Ovary (tissue), 9 donors: ENCODE measurements around the gene PFKFB2. TPM values are rescaled to one million over a fixed set of nuclear protein-coding genes. Genes with fewer than 3 reads are reported as not detected.

Source experiments
- DNase-seq, 5 donors: peaks; one replicate each; pipeline ENCODE4 v3.0.0-alpha.2; 2019 to 2020
- H3K27ac ChIP-seq, 2 donors: fragments of 200-600 bp; one replicate each; pipeline versions ENCODE4 v1.5.1 to v1.8.0; 2019 to 2022
- H3K27me3 ChIP-seq: fragments of 200-600 bp; one replicate; pipeline ENCODE4 v1.8.0; 2022
- H3K36me3 ChIP-seq: fragments of 200-600 bp; sonication (generic); one replicate; pipeline ENCODE4 v1.5.1; 2019
- H3K4me1 ChIP-seq: one replicate; pipeline ENCODE4 v1.8.1; 2013; ENCODE audit warnings: mild to moderate bottlenecking, moderate library complexity; ENCODE audit not compliant: insufficient read depth
- H3K4me3 ChIP-seq: fragments of 200-600 bp; sonication (generic); one replicate; pipeline ENCODE4 v1.5.1; 2017
- H3K9me3 ChIP-seq, 2 donors: fragments of 200-600 bp in 1 of 2; sonication (generic) in 1 of 2; one replicate each; pipeline versions ENCODE4 v1.5.1 to v1.8.1; 2013 to 2019; ENCODE audit warnings: mild to moderate bottlenecking in 1 of 2, moderate library complexity in 1 of 2
- EP300 ChIP-seq: sonication (generic); formaldehyde crosslinking; IDR thresholded peaks from one replicate; pipeline ENCODE4 v1.6.1; 2017; ENCODE audit warnings: antibody characterized with exemption
- POLR2A ChIP-seq: fragments of 450-650 bp; IDR thresholded peaks from one replicate; pipeline ENCODE4 v1.6.1; 2017; ENCODE audit warnings: antibody characterized with exemption, mild to moderate bottlenecking, moderate library complexity
- WGBS, 3 donors: extraction: QIAGEN DNeasy Blood & Tissue Kit in 1 of 3; methylation state at CpG; one replicate each; pipeline versions ENCODE4 v1.1.5 to v1.1.7; 2013 to 2017; 5-methylcytosine and 5-hydroxymethylcytosine counted together
- intact Hi-C, 4 donors: fragments of 100-400 bp; cut with DNase I; formaldehyde crosslinking; loops; one replicate each; pipeline versions ENCODE4 v1.11.0 to v1.15.1; 2022 to 2023
- polyA plus RNA-seq, 2 donors: library from polyadenylated mRNA; stranded (reverse); fragments of 200-250 nt in 1 of 2; fragments of 350-450 nt in 1 of 2; fragmentation: Illumina TruSeq in 1 of 2; extraction: RNeasy Lipid Tissue Mini Kit (QIAGEN cat#74804) in 1 of 2; gene quantifications; one replicate each; pipeline ENCODE4 v1.2.3, GENCODE V29; 2013 to 2014
- total RNA-seq, 7 donors: library from RNA; depleted of rRNA in 2 of 7; stranded (reverse); fragments of >200 nt in 2 of 7; fragmentation: NEBNext Ultra II Directional in 3 of 7; extraction: Animal tissue kit (Norgen Biotek cat#: 25700) in 3 of 7; gene quantifications; one replicate each; pipeline versions ENCODE4 v1.1.0 to v1.2.4, GENCODE V29; 2016 to 2023
- TF ChIP-seq, protein P1 (sequence below), 3 donors: fragments of 450-650 bp in 2 of 3; fragments of 200-600 bp in 1 of 3; IDR thresholded peaks; one replicate each; pipeline versions ENCODE4 v1.5.1 to v1.8.0; 2016 to 2022; ENCODE audit warnings: antibody characterized with exemption in 3 of 3, mild to moderate bottlenecking in 1 of 3
- donor health status: DM: no; HTN: no; CAD: no; lungs with moderate emphysema.
- donor health status: DM: no; HTN: no; CAD: no.
- donor health status: Bipolar disorder and iron deficiency.
- donor health status: DM: yes; HTN: yes; CAD: no.
- donor health status: DM: no; HTN: no; CAD: no.
- donor health status: DM: yes; HTN: yes; CAD: no.

The PFKFB2 gene
- total and polyA plus RNA-seq, 9 donors, result 3.0 to 11.4 (median 7.7) TPM

DNA sequence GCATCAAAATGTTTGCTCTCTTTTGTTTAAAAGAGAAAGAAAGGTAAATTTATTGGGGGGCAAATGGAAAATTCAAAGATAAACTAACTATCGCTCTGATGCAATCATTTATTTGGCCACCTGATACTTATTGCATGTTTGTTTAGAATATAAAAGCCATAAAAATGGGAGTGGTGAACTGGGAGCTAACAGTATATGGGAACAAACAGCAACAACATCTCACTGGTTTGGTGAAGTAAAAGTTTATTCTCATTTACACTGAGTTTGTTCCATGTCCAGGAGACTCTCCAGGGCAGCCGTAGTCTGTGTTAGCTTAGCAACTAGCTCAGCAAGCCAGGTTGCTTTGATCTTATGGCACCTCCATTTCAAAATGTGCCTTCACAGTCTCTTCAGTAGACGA, 71.3 kb downstream of the PFKFB2 start:
- intact Hi-C loops, result no loop called here
- Histone ChIP-seq H3K4me1 (no peaks in the 10 kb centered on the region), H3K27me3 (no peaks in the 10 kb centered on the region), H3K4me3 (no peak overlapping the region), H3K9me3 (peaks cover 0 to 9% of the 10 kb centered on the region in 2 donors), H3K27ac (no peak overlapping the region), H3K36me3 (no peaks in the 10 kb centered on the region)
- no peak for DNase-seq
- TF ChIP-seq EP300, result no peak
- no peak for TF ChIP-seq POLR2A
- TF ChIP-seq, protein P1, sequence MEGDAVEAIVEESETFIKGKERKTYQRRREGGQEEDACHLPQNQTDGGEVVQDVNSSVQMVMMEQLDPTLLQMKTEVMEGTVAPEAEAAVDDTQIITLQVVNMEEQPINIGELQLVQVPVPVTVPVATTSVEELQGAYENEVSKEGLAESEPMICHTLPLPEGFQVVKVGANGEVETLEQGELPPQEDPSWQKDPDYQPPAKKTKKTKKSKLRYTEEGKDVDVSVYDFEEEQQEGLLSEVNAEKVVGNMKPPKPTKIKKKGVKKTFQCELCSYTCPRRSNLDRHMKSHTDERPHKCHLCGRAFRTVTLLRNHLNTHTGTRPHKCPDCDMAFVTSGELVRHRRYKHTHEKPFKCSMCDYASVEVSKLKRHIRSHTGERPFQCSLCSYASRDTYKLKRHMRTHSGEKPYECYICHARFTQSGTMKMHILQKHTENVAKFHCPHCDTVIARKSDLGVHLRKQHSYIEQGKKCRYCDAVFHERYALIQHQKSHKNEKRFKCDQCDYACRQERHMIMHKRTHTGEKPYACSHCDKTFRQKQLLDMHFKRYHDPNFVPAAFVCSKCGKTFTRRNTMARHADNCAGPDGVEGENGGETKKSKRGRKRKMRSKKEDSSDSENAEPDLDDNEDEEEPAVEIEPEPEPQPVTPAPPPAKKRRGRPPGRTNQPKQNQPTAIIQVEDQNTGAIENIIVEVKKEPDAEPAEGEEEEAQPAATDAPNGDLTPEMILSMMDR (IDR thresholded peaks at IDR 0.05), result no peak
- WGBS, 3 donors, result 87 to 96% (median 96%) methylated on average over 3 of the region's 3 CpGs

DNA sequence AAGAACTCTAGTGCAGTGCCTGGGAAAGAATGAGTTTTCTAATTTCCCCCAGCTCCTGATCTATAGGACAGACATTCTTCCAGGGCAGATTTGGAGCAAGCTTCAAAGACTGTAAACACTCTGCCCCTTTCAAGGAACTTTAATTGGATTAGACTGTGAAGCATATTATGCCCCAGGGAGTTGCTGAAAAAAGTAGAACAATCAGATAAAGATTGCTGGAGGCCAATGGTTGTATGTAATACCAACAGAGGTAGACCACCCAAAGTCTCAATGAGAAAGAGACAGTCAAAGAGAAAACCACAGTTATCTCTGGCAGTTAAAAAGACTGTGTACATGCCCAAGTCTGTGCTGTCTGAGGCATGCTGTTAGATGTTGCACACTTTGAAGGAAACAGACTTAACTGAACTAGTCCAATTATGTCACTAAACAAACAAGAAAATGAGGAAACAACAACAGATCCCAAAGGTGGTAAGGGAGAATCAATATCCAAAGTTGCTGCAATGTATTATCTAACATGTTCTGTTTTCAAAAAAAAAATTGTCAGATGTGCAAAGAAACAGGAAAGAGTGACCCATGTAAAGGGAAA, 75.4 kb downstream of the PFKFB2 start:
- Histone ChIP-seq H3K27me3 (no peaks in the 10 kb centered on the region), H3K4me1 (no peaks in the 10 kb centered on the region), H3K36me3 (no peaks in the 10 kb centered on the region), H3K4me3 (no peak overlapping the region), H3K9me3 (peaks cover 0 to 9% of the 10 kb centered on the region in 2 donors), H3K27ac (no peak overlapping the region)
- TF ChIP-seq POLR2A (no peak), EP300 (no peak)
- TF ChIP-seq, protein P1 (IDR thresholded peaks at IDR 0.05), result no peak
- no peak for DNase-seq
- intact Hi-C loops, result no loop called here

DNA sequence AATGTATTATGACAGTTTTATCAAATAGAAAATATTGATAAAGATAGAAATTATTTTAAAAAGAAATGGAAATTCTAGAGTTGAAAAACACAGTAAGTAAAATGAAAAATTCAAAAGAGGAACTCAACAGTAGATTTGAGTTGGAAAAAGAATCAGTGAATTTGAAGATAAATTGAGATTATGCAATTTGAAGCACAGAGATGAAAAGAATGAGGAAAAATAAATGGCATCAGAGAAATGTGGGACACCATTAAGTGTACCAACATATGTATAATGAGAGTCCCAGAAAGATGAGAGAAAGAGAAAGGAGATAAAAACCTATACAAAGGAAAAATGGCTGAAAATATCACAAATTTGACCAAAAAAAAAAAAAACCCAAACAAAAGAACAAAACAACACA, 76.0 kb downstream of the PFKFB2 start:
- no peak overlapping the region for H3K4me3 ChIP-seq
- peaks cover 0 to 9% of the 10 kb centered on the region in 2 donors for H3K9me3 ChIP-seq
- H3K4me1 ChIP-seq, result no peaks in the 10 kb centered on the region
- DNase-seq, result no peak
- H3K36me3 ChIP-seq, result no peaks in the 10 kb centered on the region
- no peak overlapping the region for H3K27ac ChIP-seq
- intact Hi-C loops, result no loop called here
- H3K27me3 ChIP-seq, result no peaks in the 10 kb centered on the region
- TF ChIP-seq POLR2A (no peak), EP300 (no peak)
- TF ChIP-seq, protein P1 (IDR thresholded peaks at IDR 0.05), result no peak

Other genes with a start within 250 kb of the PFKFB2 start
- 1 to 10 TPM in 1 of 7 donors, not detected in 6; 2.6 TPM for gene IL20, start 187.7 kb upstream of the PFKFB2 start, total RNA-seq
- under 1 TPM in 1 of 2 donors, not detected in 1; 0.30 TPM for gene IL20, start 187.7 kb upstream of the PFKFB2 start, polyA plus RNA-seq
- gene IL24, start 155.8 kb upstream of the PFKFB2 start, total RNA-seq, result 1 to 10 TPM in 1 of 7 donors, under 1 TPM in 1, not detected in 5; 0.72 to 1.8 TPM
- gene IL24, start 155.8 kb upstream of the PFKFB2 start, polyA plus RNA-seq, result under 1 TPM in 1 of 2 donors, not detected in 1; 0.10 TPM
- 1 to 10 TPM in 4 of 7 donors, under 1 TPM in 3; 0.38 to 8.4 (median 1.6) TPM for gene FCMR, start 131.3 kb upstream of the PFKFB2 start, total RNA-seq
- 1 to 10 TPM; 2.6 to 6.5 TPM for gene FCMR, start 131.3 kb upstream of the PFKFB2 start, polyA plus RNA-seq
- 1 to 10 TPM in 3 of 7 donors, under 1 TPM in 3, not detected in 1; 0.10 to 5.3 (median 1.2) TPM for gene PIGR, start 106.8 kb upstream of the PFKFB2 start, total RNA-seq
- gene PIGR, start 106.8 kb upstream of the PFKFB2 start, polyA plus RNA-seq, result under 1 TPM; 0.04 to 0.07 TPM
- gene FCAMR, start 82.8 kb upstream of the PFKFB2 start, total RNA-seq, result not detected
- not detected for gene FCAMR, start 82.8 kb upstream of the PFKFB2 start, polyA plus RNA-seq
- 1 to 10 TPM in 2 of 7 donors, under 1 TPM in 3, not detected in 2; 0.10 to 1.6 (median 0.72) TPM for gene C1orf116, start 20.5 kb upstream of the PFKFB2 start, total RNA-seq
- under 1 TPM; 0.02 to 0.07 TPM for gene C1orf116, start 20.5 kb upstream of the PFKFB2 start, polyA plus RNA-seq
- gene YOD1, start 2.1 kb upstream of the PFKFB2 start, total RNA-seq, result 1 to 10 TPM; 4.7 to 8.4 (median 6.3) TPM
- gene YOD1, start 2.1 kb upstream of the PFKFB2 start, polyA plus RNA-seq, result 1 to 10 TPM; 2.2 to 3.5 TPM
- 10 to 100 TPM in 5 of 7 donors, 1 to 10 TPM in 2; 2.5 to 88.5 (median 18.2) TPM for gene C4BPB, start 35.6 kb downstream of the PFKFB2 start, total RNA-seq
- 10 to 100 TPM; 20.3 to 42.4 TPM for gene C4BPB, start 35.6 kb downstream of the PFKFB2 start, polyA plus RNA-seq
- 1 to 10 TPM in 3 of 7 donors, under 1 TPM in 4; 0.23 to 3.5 (median 0.45) TPM for gene C4BPA, start 51.0 kb downstream of the PFKFB2 start, total RNA-seq
- gene C4BPA, start 51.0 kb downstream of the PFKFB2 start, polyA plus RNA-seq, result 1 to 10 TPM; 1.8 to 2.3 TPM